IMR-90 (cell line): ENCODE results near the gene MEF2C.

Experiments used
- RFX5 ChIP-seq: IDR thresholded peaks from 2 replicates; pipeline ENCODE4 v1.8.0; 2012; ENCODE audit warnings: low read depth, mild to moderate bottlenecking, low read length, moderate library complexity
- TF ChIP-seq, protein P1 (sequence below): conservative IDR thresholded peaks from 2 replicates; pipeline ENCODE4 v1.5.1; 2012; ENCODE audit warnings: mild to moderate bottlenecking, low read depth, low read length, improper control_type of control experiment

DNA sequence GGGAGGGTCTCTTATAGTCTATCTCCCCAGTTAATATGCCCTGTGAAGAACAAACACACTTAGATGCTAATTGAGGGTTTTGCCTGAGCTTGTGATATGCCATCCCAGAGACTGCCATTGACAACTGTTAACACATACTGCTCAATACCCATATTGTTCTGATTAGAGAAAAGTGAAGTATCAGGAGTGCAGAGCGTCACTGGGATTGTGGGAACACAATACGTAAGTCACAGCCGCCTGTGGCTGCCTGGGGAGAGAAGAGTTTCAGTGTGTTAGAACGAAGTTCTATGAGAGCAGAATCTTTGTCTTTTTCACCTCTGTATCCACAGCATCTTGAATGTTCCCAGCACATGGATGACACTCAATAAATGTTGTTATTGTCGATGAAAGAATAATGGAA is 110.2 kb downstream of the MEF2C start:
- TF ChIP-seq, protein P1, sequence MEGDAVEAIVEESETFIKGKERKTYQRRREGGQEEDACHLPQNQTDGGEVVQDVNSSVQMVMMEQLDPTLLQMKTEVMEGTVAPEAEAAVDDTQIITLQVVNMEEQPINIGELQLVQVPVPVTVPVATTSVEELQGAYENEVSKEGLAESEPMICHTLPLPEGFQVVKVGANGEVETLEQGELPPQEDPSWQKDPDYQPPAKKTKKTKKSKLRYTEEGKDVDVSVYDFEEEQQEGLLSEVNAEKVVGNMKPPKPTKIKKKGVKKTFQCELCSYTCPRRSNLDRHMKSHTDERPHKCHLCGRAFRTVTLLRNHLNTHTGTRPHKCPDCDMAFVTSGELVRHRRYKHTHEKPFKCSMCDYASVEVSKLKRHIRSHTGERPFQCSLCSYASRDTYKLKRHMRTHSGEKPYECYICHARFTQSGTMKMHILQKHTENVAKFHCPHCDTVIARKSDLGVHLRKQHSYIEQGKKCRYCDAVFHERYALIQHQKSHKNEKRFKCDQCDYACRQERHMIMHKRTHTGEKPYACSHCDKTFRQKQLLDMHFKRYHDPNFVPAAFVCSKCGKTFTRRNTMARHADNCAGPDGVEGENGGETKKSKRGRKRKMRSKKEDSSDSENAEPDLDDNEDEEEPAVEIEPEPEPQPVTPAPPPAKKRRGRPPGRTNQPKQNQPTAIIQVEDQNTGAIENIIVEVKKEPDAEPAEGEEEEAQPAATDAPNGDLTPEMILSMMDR: no peak
- no peak for TF ChIP-seq RFX5
